Suprapubic skin (tissue), 3 donors: ENCODE data around the gene L3HYPDH.

Experiments
- POLR2A ChIP-seq, 2 donors: fragments of 450-650 bp; IDR thresholded peaks; one replicate each; pipeline ENCODE4 v1.6.1; 2017; ENCODE audit warnings: antibody characterized with exemption in 2 of 2, mild to moderate bottlenecking in 2 of 2, moderate library complexity in 2 of 2
- TF ChIP-seq, protein P1 (sequence below), 2 donors: fragments of 200-600 bp in 1 of 2; fragments of 450-650 bp in 1 of 2; sonication (generic) in 1 of 2; IDR thresholded peaks; one replicate each; pipeline ENCODE4 v1.5.1; 2016 to 2019; ENCODE audit warnings: antibody characterized with exemption in 2 of 2, mild to moderate bottlenecking in 1 of 2, moderate library complexity in 1 of 2

DNA sequence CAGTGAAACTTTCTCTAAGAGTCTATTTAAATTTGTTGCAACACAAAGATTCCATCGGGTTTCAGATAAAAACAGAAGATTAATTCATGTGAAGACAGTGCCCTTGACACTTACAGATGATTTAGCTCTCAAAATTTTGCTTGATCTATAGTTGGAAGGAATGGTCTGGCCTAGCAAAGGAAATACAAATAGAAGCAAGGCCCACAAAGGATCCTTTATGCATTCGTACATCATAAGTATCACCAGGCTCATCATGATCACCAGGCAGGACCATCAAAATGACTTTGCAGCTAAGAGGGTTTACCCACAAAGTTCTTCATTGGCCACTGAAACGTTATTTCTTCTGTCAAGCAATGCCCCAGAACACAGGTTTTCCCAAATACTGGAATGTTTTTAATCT lies 24.9 kb upstream of the L3HYPDH start:
- TF ChIP-seq, protein P1, sequence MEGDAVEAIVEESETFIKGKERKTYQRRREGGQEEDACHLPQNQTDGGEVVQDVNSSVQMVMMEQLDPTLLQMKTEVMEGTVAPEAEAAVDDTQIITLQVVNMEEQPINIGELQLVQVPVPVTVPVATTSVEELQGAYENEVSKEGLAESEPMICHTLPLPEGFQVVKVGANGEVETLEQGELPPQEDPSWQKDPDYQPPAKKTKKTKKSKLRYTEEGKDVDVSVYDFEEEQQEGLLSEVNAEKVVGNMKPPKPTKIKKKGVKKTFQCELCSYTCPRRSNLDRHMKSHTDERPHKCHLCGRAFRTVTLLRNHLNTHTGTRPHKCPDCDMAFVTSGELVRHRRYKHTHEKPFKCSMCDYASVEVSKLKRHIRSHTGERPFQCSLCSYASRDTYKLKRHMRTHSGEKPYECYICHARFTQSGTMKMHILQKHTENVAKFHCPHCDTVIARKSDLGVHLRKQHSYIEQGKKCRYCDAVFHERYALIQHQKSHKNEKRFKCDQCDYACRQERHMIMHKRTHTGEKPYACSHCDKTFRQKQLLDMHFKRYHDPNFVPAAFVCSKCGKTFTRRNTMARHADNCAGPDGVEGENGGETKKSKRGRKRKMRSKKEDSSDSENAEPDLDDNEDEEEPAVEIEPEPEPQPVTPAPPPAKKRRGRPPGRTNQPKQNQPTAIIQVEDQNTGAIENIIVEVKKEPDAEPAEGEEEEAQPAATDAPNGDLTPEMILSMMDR (IDR thresholded peaks at IDR 0.05) = no peak
- TF ChIP-seq POLR2A (IDR thresholded peaks at IDR 0.05) = no peak
